ENCODE data around the gene ZBTB4. TPM values are rescaled to one million over a fixed set of nuclear protein-coding genes. Genes with fewer than 3 reads are reported as not detected.

The ZBTB4 gene
- total RNA-seq, 2 donors from 2014 or later = 50.5 to 67.3 TPM

GRCh38 chr17:7410634-7411426 is 68.6 kb downstream of the ZBTB4 start:
- Histone ChIP-seq H3K9me3 (no peaks in the 10 kb centered on the region), H3K4me1 (peaks cover 0 to 6% of the 10 kb centered on the region in 2 donors), H3K4me3 (no peak overlapping the region), H3K27me3 (no peaks in the 10 kb centered on the region), H3K27ac (no peak overlapping the region), H3K36me3 (peaks cover 8% of the 10 kb centered on the region)
- no peak for DNase-seq (ENCODE audit: low spot score)
- TF ChIP-seq, protein P1, sequence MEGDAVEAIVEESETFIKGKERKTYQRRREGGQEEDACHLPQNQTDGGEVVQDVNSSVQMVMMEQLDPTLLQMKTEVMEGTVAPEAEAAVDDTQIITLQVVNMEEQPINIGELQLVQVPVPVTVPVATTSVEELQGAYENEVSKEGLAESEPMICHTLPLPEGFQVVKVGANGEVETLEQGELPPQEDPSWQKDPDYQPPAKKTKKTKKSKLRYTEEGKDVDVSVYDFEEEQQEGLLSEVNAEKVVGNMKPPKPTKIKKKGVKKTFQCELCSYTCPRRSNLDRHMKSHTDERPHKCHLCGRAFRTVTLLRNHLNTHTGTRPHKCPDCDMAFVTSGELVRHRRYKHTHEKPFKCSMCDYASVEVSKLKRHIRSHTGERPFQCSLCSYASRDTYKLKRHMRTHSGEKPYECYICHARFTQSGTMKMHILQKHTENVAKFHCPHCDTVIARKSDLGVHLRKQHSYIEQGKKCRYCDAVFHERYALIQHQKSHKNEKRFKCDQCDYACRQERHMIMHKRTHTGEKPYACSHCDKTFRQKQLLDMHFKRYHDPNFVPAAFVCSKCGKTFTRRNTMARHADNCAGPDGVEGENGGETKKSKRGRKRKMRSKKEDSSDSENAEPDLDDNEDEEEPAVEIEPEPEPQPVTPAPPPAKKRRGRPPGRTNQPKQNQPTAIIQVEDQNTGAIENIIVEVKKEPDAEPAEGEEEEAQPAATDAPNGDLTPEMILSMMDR (IDR thresholded peaks at IDR 0.05) = no peak

DNA sequence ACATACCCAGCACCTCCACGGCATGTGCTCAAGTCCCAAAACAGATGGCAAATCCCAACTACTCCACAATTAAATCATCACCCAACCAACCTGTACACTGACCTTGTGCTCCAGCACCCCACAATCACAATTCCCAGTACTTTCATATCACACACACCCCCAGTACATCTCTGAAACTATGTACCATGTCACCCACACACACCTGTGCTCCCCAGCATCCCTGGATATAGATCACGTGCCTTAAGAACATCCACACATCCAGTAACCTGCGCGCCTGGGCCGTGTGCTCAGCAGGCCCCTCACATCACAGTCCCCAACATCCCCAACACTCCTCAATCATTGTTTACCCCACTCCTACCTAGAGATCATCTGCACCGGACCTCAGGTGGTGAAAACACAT is 69.7 kb downstream of the ZBTB4 start:
- Histone ChIP-seq H3K36me3 (no peaks in the 10 kb centered on the region), H3K9me3 (no peaks in the 10 kb centered on the region), H3K27ac (no peak overlapping the region), H3K4me3 (no peak overlapping the region), H3K27me3 (no peaks in the 10 kb centered on the region), H3K4me1 (peaks cover 0 to 14% of the 10 kb centered on the region in 2 donors)
- TF ChIP-seq, protein P1 (IDR thresholded peaks at IDR 0.05) = no peak
- DNase-seq (ENCODE audit: low spot score) = no peak

Other genes with a start within 250 kb of the ZBTB4 start
- 10 to 100 TPM; 18.1 to 19.9 TPM for gene DVL2, start 245.1 kb downstream of the ZBTB4 start, total RNA-seq
- gene PHF23, start 240.2 kb downstream of the ZBTB4 start, total RNA-seq = 10 to 100 TPM in 1 of 2 donors, 1 to 10 TPM in 1; 10.0 to 22.4 TPM
- gene GABARAP, start 237.2 kb downstream of the ZBTB4 start, total RNA-seq = 100 to 1,000 TPM; 226 to 469 TPM
- gene CTDNEP1, start 227.9 kb downstream of the ZBTB4 start, total RNA-seq = 10 to 100 TPM; 55.0 to 77.2 TPM
- gene ELP5, start 227.4 kb downstream of the ZBTB4 start, total RNA-seq = 10 to 100 TPM; 28.1 to 70.7 TPM
- 1 to 10 TPM in 1 of 2 donors, not detected in 1; 2.3 TPM for gene CLDN7, start 217.2 kb downstream of the ZBTB4 start, total RNA-seq
- 100 to 1,000 TPM in 1 of 2 donors, 10 to 100 TPM in 1; 70.3 to 151 TPM for gene SLC2A4, start 197.9 kb downstream of the ZBTB4 start, total RNA-seq
- 1 to 10 TPM; 2.9 to 3.0 TPM for gene YBX2, start 185.0 kb downstream of the ZBTB4 start, total RNA-seq
- 100 to 1,000 TPM; 131 to 164 TPM for gene EIF5A, start 172.0 kb downstream of the ZBTB4 start, total RNA-seq
- gene GPS2, start 164.3 kb downstream of the ZBTB4 start, total RNA-seq = 10 to 100 TPM; 80.4 to 97.0 TPM
- gene NEURL4, start 150.3 kb downstream of the ZBTB4 start, total RNA-seq = 10 to 100 TPM in 1 of 2 donors, 1 to 10 TPM in 1; 9.5 to 12.8 TPM
- 1 to 10 TPM; 5.1 to 6.7 TPM for gene ACAP1, start 143.1 kb downstream of the ZBTB4 start, total RNA-seq
- gene KCTD11, start 127.5 kb downstream of the ZBTB4 start, total RNA-seq = 1 to 10 TPM; 4.2 to 6.9 TPM
- gene TMEM95, start 124.5 kb downstream of the ZBTB4 start, total RNA-seq = not detected
- gene TNK1, start 98.5 kb downstream of the ZBTB4 start, total RNA-seq = 1 to 10 TPM; 4.1 to 4.8 TPM
- gene PLSCR3, start 85.1 kb downstream of the ZBTB4 start, total RNA-seq = 10 to 100 TPM; 17.2 to 21.6 TPM
- gene TMEM256, start 75.5 kb downstream of the ZBTB4 start, total RNA-seq = 10 to 100 TPM; 43.4 to 64.8 TPM
- 10 to 100 TPM in 1 of 2 donors, 1 to 10 TPM in 1; 6.3 to 12.2 TPM for gene NLGN2, start 71.8 kb downstream of the ZBTB4 start, total RNA-seq
- not detected for gene SPEM1, start 59.3 kb downstream of the ZBTB4 start, total RNA-seq
- not detected for gene SPEM2, start 54.0 kb downstream of the ZBTB4 start, total RNA-seq
- gene SPEM3, start 50.8 kb downstream of the ZBTB4 start, total RNA-seq = not detected
- 1 to 10 TPM; 3.7 to 5.6 TPM for gene TMEM102, start 44.2 kb downstream of the ZBTB4 start, total RNA-seq
- gene FGF11, start 40.1 kb downstream of the ZBTB4 start, total RNA-seq = 10 to 100 TPM; 18.6 to 20.9 TPM
- gene CHRNB1, start 34.6 kb downstream of the ZBTB4 start, total RNA-seq = 10 to 100 TPM; 15.8 to 19.0 TPM
- not detected for gene SLC35G6, start 1.8 kb upstream of the ZBTB4 start, total RNA-seq
- 10 to 100 TPM; 28.4 to 41.2 TPM for gene POLR2A, start 4.7 kb upstream of the ZBTB4 start, total RNA-seq
- 10 to 100 TPM; 39.6 to 50.2 TPM for gene TNFSF12, start 69.4 kb upstream of the ZBTB4 start, total RNA-seq
- 10 to 100 TPM; 11.0 to 16.9 TPM for gene TNFSF13, start 79.1 kb upstream of the ZBTB4 start, total RNA-seq
- 10 to 100 TPM; 45.9 to 56.1 TPM for gene SENP3, start 82.3 kb upstream of the ZBTB4 start, total RNA-seq
- gene CD68, start 100.0 kb upstream of the ZBTB4 start, total RNA-seq = 10 to 100 TPM; 16.2 to 54.2 TPM
- 10 to 100 TPM; 55.4 to 81.1 TPM for gene MPDU1, start 104.2 kb upstream of the ZBTB4 start, total RNA-seq
- 10 to 100 TPM in 1 of 2 donors, 1 to 10 TPM in 1; 5.6 to 11.5 TPM for gene SOX15, start 110.5 kb upstream of the ZBTB4 start, total RNA-seq
- 10 to 100 TPM; 70.3 to 83.6 TPM for gene FXR2, start 135.3 kb upstream of the ZBTB4 start, total RNA-seq
- gene SAT2, start 148.2 kb upstream of the ZBTB4 start, total RNA-seq = 10 to 100 TPM; 56.0 to 78.5 TPM
- under 1 TPM in 1 of 2 donors, not detected in 1; 0.39 TPM for gene SHBG, start 150.5 kb upstream of the ZBTB4 start, total RNA-seq
- gene ATP1B2, start 171.3 kb upstream of the ZBTB4 start, total RNA-seq = 1 to 10 TPM; 1.2 to 2.2 TPM
- 10 to 100 TPM; 12.9 to 20.1 TPM for gene TP53, start 207.9 kb upstream of the ZBTB4 start, total RNA-seq
- gene WRAP53, start 208.8 kb upstream of the ZBTB4 start, total RNA-seq = 1 to 10 TPM; 3.7 to 6.1 TPM
- 1 to 10 TPM; 2.1 to 5.9 TPM for gene EFNB3, start 225.6 kb upstream of the ZBTB4 start, total RNA-seq
- gene DNAH2, start 238.1 kb upstream of the ZBTB4 start, total RNA-seq = under 1 TPM in 1 of 2 donors, not detected in 1; 0.08 TPM